PC-9 (cell line): ENCODE results near the gene TEDC2.

Experiments
- CTCF ChIP-seq: fragments of 200-600 bp; sonication (generic); conservative IDR thresholded peaks from 2 replicates; pipeline ENCODE4 v1.6.1; 2017; ENCODE audit warnings: mixed run types, antibody characterized with exemption, mild to moderate bottlenecking, moderate library complexity
- EZH2 ChIP-seq: fragments of 200-600 bp; sonication (generic); IDR thresholded peaks from 2 replicates; pipeline ENCODE4 v1.8.0; 2017; ENCODE audit warnings: antibody characterized with exemption, low read depth

GRCh38 chr16:2466667-2467527 lies 7.0 kb downstream of the TEDC2 start:
- TF ChIP-seq CTCF, result no peak
- TF ChIP-seq EZH2, result no peak
